ENCODE data around the gene SCAMP1.

- TF ChIP-seq CTCF (IDR thresholded peaks at IDR 0.05) (no peak), POLR2A (IDR thresholded peaks at IDR 0.05) (no peak)
These were observed 165.7 kb downstream of the SCAMP1 start for GRCh38 chr5:78526049-78526525.

Data from right lobe of liver (tissue), 4 donors.